Adipose tissue (tissue), 3 donors: ENCODE measurements around the gene TRIM63. TPM values are rescaled to one million over a fixed set of nuclear protein-coding genes. Genes with fewer than 3 reads are reported as not detected.
A peak's percentile ranks its signal among the peaks of the same experiment; 100 is the strongest.
"Not testable (repeated sequence)": the region's sequence is repeated elsewhere in the genome, so short reads cannot be mapped to it uniquely, and the experiment has no call there.

ENCODE experiments used
- H3K27ac ChIP-seq: one replicate; pipeline ENCODE4 v1.5.1; 2013; ENCODE audit warnings: low read depth, low read length
- WGBS, 3 donors: extraction: QIAGEN DNeasy Blood & Tissue Kit; methylation state at CpG; one replicate each; pipeline ENCODE4 v1.1.7; 2013; 5-methylcytosine and 5-hydroxymethylcytosine counted together
- polyA plus RNA-seq, 3 donors: library from polyadenylated mRNA; stranded (reverse); fragments of 200-250 nt; gene quantifications; one replicate each; pipeline ENCODE4 v1.2.3, GENCODE V29; 2013
- donor health status: healthy with polysubstance abuse.
- donor health status: Bipolar disorder and iron deficiency.
- donor health status: healthy.

TRIM63 gene
- polyA plus RNA-seq: under 1 TPM; 0.11 to 0.67 (median 0.12) TPM

DNA sequence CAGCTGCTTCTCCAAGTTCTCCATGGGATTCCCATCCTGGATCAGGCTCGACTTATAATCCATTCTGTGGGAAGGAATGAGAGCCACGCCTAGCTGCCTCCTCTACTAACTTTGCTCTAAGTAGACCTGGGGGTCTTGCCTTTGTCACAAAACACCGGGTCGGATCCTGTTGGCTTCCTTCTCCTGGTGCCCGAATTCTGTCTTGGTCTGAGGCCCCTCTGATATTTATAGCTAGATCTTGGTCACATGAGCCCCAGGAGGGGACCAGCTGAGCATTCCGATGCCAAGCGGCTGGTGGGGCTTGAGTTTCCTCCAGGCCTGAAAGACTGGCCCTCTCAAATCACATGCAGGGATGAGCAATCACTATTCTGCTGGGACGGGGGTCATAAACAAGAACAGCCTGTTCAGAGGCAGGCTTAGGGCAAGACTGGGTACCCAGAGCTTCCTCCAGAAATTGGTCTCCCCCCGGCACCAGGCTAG is at the start of gene TRIM63:
TSS of gene TRIM63 (minus strand) at position 199 of the 480 bp plus-strand sequence. CDS start at position 63, 136 bp downstream.
- WGBS, 3 donors: 60 to 73% (median 68%) methylated on average over 9 of the region's 9 CpGs
- H3K27ac ChIP-seq: no peak within 1 kb of the TSS

DNA sequence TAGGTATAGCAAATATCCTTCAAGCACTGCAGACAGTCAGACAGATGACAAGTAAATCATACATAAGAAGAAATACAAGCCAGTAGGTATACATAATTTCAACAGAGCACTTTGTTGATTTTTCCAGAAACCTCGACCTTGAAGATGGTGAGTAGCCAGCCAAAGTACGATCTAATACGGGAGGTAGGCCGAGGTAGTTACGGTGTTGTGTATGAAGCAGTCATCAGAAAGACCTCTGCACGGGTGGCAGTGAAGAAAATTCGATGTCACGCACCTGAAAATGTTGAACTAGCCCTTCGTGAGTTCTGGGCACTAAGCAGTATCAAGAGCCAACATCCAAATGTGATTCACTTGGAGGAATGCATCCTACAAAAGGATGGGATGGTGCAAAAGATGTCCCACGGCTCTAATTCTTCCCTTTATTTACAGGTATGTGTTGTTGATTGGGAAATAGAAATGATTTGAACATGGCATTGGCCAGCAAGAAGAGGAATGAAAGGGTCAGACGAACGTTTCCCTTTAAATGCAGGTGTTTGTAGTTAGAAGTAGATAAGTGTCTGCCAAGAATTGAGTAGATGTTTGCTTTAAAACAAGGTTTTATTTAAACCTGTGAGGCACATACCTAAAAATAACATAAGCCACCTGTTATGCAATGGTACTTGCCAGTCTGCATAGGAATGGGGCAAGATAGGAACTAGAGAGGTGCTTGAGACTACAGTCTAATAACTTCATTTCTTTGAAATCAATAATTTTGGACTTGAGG is 46.9 kb upstream of the TRIM63 start:
- WGBS, 3 donors: 27 to 88% (median 81%) methylated on average over 12 of the region's 12 CpGs
- no peak overlapping the region for H3K27ac ChIP-seq

DNA sequence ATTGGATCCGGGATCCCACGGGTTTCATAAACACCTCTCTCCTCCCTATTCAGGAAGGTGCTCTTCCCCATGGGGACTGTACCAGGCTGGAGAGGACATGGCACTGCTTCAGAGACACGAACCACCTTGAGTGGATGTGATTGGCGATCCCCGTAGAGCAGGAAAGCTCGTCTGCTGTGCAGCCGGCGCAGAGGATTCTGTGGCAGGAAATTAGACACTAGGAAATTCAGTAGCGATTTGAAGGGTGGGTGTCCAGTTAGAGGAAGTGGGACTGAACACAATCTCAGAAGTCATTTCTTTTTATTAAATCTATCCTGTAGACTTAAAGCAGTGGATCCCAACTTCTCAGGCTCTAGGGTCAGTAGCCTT is 45.0 kb upstream of the TRIM63 start:
- no peak overlapping the region for H3K27ac ChIP-seq
- 1 to 2% (median 1%) methylated on average over 9 of the region's 9 CpGs for WGBS, 3 donors

DNA sequence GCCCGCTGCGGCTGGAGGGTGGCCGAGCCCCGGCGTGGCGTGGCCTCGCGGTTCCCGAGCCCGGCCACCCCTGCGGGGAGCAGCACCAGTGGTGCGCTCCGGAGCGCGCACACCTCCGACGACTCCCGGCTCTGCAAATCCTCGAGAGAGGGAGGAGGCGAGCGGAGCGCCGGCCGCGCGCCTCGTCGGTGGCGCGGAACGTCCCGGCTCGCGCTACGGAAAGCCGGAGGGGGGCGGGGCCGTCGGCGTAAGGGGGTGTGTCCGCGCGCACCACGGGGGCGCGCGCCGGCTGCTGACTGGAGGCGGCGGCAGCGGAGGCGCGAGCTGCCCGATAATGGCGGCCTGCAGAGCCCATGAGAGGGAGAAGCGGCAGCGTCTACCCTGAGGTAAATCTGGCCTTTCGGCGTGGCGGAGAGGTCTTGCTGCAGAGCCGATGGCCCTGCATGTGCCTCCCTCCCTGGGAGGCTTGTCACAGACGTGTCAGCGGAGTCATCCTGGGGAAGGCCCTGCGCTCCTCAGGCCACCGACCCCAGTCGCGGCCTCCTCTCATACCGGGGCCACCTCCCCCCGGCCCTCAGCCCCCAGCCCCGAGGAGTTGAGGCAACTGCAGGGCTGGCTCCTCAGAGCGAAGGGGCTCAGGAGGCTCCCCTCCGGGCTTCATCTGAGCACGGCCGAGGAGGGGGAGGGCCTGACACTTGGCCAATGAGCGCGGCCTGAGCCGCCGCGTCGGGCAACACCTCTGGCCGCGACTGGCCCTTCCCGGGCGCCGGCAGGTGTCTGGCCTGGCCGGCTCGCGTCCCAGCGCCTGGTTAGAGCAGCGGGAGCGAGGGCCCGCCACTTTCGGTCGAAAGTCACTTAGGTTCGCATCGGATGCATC is 44.3 kb upstream of the TRIM63 start, which contains the start of gene PDIK1L:
TSS of gene PDIK1L (plus strand) at position 295 of the 877 bp plus-strand sequence. CDS start 2,485 bp downstream, outside the sequence.
- 0 to 1% (median 1%) methylated on average over 85 to 96 of the region's 96 CpGs for WGBS, 3 donors
- H3K27ac ChIP-seq: peak within 1 kb of the TSS; percentile 64

DNA sequence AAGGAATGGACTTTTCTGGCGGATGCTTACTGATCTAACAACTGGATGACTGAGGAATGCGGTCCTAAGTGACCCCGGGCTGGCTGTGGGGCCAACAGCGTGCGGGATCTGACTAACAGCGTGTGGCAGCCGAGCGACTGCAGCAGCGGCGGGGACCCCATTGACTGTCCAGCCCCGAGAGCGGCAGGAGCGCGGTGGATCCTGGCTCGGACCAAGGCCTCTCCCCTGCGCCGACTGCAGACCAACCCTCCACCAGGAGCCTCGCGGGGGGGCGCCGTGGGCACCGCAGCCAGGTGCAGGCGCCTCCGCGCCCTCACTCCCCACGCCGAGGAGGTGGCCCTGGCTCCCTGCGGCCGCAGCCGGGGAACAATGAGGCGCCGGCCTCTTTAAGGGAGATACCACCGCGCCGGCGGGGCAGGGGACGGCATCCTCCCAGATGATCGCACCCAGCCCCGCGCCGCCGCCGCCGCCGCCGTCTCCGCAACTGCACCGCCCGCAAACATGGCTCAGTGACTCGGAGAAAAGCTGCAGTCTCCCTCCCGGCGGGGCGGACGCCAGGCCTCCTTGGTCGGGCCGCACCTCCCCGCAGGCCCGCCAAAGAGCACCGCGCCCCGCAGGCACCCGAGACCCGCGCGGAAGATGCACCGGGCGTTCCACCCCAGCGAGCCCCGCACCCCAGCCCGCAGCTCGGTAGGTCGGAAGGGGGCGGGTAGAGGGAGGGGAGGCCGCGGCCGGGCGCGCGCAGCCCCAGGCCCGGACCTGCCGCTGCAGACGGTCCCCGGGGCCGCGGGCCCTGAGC is 43.5 kb upstream of the TRIM63 start:
- 0 to 1% (median 1%) methylated on average over 56 to 84 of the region's 85 CpGs for WGBS, 3 donors
- peak overlapping the region; percentile 64 for H3K27ac ChIP-seq

DNA sequence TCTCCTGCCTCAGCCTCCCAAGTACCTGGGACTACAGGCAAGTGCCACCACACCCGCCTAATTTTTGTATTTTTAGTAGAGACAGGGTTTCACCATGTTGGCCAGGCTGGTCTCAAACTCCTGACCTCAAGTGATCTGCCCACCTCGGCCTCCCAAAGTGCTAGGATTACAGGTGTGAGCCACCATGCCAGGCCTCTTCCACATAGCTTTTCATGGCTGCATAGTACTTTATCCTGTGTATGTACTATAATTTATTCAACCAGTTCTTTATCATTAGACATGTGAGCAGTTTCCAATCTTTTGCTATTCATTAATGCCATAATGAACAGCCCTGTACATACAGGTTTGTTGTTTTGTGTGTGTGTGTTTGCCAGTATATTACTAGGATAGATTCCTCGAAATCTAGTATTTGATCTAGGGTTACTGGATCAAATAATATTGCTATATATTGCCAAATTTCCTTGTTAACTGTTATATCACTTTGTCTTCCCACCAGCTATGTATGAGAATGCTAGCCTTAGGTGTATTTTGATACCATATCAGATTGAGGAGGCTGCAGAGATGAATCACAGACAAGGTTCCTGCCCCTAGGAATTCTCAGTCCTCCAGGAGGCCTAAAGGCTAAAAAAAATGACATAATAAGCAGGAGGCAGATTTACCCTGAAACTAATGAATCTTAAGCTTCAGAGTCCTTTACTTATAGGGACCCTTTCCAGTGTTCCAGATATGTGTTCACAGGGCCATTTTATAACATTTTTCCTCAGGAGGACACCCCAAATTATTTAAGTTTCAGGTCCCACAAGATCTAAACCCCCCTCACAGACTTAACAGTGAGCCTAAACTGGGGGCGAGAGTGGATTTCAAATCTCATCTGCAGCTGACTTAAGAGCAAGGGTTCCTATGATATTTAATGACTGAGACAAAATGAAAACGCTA is 42.1 kb upstream of the TRIM63 start:
- H3K27ac ChIP-seq: no peak overlapping the region
- 79 to 92% (median 91%) methylated on average over 5 of the region's 5 CpGs for WGBS, 3 donors

DNA sequence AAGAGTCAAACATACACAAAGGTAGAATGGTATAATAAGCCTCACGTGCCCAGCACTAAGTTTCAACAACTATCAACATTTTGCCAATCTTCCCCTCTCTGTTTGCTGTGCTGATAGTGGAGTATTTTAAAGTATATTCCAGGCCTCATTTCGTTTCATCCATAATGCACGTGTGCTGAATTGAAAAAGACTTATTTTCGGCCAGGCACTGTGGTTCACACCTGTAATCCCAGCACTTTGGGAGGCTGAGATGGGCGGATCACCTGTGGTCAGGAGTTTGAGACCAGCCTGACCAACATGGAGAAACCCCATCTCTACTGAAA is 37.8 kb upstream of the TRIM63 start:
- H3K27ac ChIP-seq: not testable (repeated sequence)
- WGBS, 3 donors: 41 to 48% (median 48%) methylated on average over 5 of the region's 5 CpGs

DNA sequence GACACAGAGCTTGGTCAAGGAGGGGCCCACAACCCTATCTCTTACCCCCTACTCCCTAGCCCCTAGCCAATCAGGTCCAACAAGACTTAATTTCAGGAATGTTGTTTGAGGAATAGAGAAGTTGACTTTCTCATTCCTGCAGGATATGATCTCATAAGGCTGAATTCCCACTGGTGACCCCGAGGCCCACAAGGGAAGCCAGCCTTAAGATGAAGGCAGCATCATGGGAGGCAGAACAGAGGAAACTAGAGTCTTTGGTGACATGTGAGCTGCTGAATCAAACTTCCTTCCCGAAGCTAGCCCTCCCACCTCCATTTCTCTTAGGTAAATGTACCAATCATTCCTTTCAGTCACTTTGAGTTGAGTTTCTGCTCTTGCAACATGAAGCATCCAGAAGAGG is 35.1 kb upstream of the TRIM63 start:
- no peak overlapping the region for H3K27ac ChIP-seq
- 42 to 74% (median 53%) methylated on average over 2 of the region's 2 CpGs for WGBS, 3 donors

DNA sequence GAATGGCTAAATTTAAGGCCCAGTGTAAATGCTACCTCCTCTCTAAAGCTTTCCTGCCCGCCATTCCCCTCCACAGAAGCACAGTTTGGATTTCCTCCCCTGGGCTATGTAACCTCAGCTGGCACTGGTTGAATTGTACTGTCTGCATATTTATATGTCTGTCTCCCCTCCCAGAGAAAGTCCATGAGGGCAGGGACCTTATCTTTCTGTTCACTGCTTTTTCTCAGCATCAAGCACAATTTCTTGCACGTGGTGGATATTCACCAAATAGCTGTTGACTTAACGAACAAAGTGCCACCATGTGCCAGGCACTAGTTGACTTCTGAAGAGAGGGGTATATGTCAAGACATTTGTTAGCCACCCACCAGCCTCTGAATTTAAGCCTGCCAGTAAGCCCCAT is 34.7 kb upstream of the TRIM63 start:
- 81 to 91% (median 86%) methylated on average over 3 of the region's 3 CpGs for WGBS, 3 donors
- no peak overlapping the region for H3K27ac ChIP-seq

DNA sequence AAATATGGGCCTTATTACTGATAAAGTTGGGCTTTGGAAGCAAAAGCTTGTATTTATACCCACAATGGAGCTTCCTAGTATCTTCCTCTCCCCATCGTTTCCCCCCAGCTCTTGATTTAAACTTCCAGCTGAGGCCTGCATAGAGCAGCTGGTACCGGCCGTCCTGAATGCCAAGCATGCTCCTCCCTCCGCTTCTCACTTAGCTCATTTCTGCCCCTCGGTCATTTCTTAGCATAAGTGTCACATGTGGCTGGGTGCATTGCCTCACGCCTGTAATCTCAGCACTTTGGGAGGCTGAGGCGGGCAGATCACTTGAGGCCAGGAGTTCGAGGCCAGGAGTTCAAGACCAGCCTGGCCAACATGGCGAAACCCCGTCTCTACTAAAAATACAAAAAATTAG is 32.8 kb upstream of the TRIM63 start:
- not testable (repeated sequence) for H3K27ac ChIP-seq
- WGBS, 3 donors: 86 to 89% (median 89%) methylated on average over 10 of the region's 10 CpGs

DNA sequence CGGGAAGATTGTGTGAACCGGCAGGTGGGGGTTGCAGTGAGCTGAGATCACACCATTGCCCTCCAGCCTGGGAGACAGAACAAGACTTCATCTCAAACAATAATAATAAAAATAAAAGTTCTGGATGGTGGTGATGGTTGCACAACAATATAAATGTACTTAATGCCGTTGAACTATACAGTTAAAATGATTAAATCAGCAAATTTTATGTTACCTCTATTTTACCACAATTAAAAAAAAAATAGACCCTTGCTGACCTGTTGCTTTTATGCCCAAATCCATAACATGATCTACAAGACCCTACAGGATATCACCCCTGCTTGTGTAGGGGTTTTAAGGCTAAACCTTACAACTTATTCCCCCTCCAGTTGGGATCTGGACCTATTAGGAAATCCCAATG is 32.4 kb upstream of the TRIM63 start:
- WGBS, 3 donors: 87 to 90% (median 90%) methylated on average over 3 of the region's 3 CpGs
- no peak overlapping the region for H3K27ac ChIP-seq

DNA sequence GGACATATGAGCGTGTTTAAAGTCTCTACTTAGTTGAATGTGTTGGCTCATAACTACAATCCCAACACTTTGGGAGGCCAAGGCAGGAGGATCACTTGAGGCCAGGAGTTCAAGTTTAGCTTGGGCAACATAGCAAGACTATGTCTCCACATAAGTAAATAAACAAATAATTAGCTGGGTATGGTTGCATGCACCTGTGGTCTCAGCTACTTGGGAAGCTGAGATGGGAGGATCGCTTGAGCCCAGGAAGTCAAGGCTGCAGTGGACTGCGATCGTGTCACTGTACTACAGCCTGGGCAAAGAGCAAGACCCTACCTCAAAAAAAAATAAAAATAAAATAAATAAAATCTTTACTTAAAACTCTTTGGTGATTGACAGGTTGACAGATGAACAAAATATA is 31.2 kb upstream of the TRIM63 start:
- WGBS, 3 donors: 92 to 94% (median 93%) methylated on average over 4 of the region's 4 CpGs
- H3K27ac ChIP-seq: no peak overlapping the region

DNA sequence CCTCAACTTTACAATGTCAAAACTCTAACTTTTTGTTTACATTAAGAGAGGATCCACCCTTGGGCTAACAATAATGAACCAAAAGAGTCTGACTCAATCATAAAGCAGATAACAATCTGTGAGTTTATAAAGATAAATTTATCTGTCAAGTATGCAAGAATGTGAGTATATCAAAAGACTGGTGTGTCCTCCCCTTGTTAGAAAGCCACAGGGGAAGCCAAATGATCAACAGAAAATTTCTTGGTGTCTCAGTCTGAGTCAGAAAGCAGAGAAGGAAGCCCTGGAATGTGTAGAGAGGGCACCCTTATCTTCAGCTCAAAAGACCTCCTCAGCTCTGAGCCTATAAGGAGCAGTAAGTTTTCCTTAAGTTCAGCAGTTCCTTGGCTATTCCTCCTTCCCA is 30.3 kb upstream of the TRIM63 start:
- no peak overlapping the region for H3K27ac ChIP-seq

DNA sequence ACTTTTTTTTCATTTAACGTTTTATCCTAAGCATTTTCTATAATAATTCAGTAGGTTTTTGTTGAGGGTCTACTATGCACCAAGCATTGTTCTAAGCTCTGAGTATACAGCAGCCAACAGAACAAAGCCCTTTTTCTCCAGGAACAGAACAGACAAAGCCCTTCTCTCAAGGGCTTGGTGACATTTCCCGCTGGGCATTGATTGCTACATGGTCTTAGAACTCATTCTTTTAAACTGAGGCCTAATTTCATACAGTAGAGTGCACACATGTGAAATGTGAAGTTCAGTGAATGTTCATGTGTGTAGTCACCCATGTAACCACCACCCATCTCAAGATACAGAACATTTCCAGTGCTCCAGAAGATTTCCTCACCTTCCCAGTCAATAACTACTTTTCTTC is 29.0 kb upstream of the TRIM63 start:
- no peak overlapping the region for H3K27ac ChIP-seq
- 67 to 81% (median 80%) methylated on average over 2 of the region's 2 CpGs for WGBS, 3 donors

DNA sequence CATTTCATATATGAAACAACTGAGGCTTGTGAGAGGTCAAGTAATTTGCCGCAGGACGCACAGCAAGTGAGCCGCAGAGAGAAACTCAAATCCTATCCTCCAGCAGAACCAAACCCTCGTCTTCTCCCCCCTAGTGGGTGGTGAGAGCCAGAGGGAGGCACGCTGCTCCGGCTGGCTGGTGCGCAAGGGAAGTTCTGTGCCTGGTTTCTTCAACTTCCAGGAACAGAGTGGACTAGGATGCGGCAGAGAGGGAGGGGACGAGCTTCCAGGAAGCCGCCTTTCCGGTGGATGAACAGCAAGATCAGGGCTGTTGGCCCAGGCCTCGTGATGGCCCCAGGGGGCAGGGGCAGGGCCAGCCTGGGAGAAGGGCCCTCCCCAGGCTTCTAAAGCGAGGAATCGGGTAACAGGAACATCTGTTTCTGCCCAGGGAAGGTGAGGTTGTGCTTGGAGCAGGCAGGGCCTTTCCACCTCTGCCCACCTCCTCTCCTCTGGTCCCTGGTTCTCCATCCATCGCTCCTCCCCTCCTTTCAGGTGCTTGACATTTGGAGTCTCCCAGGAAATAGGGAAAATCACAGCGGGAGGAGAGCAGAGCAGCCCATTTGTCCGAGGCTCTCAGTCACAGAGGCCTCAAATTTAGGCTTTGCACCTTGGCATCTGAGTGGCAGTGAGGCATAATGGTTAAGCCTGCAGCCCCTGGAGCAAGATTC is 27.4 kb upstream of the TRIM63 start:
- WGBS, 3 donors: 37 to 66% (median 40%) methylated on average over 17 of the region's 17 CpGs
- H3K27ac ChIP-seq: no peak overlapping the region

DNA sequence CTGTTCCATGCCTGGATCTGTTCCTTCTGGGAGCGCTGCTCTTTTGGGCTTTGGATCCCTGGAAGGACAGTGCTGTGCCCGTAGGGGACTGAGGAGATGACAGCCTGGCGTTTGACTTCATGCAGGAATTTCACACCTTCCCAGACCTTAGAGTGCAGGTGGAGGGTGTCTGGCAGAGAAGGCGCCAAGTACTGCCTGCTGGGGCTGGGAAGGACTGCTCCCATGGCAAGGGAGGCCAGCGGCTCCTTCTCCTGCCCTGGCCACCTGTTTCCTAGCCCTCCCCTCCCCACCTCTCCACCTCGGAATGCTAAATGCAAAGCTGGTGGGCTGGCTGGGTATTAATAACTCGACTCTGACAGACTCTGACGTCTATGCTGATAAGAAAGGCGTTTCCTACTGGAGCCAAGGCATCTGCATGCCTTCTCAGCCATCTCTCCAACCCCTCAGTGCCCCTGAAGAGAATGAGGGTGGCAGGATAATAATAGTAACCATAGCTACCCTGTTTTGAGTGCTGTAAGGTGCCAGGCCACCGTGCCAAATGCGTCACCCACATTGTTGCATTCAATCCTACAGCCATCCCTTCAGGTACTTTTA is 26.7 kb upstream of the TRIM63 start:
- no peak overlapping the region for H3K27ac ChIP-seq
- 16 to 33% (median 28%) methylated on average over 11 of the region's 11 CpGs for WGBS, 3 donors

DNA sequence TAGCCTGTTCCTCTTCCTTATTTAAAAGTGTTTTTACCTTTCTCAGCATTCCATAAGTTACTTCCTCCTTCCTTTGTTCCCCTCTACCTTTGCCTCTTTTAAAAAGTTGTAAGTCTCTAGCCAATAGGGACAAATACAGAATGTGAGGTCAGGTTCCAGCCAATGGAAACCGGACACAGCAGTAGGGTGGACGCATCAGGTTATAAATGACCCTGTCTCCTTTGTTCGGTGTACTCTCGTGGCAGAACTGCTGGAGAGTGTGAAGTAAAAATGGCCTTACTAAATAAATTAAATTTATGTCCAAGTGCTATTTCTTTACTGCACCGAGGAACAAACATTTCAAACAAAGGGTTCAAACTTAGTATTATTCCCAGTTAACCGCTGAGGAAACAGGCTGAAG is 26.1 kb upstream of the TRIM63 start:
- H3K27ac ChIP-seq: not testable (repeated sequence)
- WGBS, 3 donors: 30 to 48% (median 38%) methylated on average over 6 of the region's 6 CpGs
